Uterus (tissue), 4 donors: ENCODE results near the gene RBL2. TPM values are rescaled to one million over a fixed set of nuclear protein-coding genes. Genes with fewer than 3 reads are reported as not detected.
A peak's percentile ranks its signal among the peaks of the same experiment; 100 is the strongest.

Experiments used
- DNase-seq, 2 donors: peaks; one replicate each; pipeline ENCODE4 v3.0.0-alpha.2; 2019 to 2020
- H3K27ac ChIP-seq, 2 donors: fragments of 200-600 bp; sonication (generic); 1 replicate in 1 of 2; 2 replicates in 1 of 2; pipeline ENCODE4 v1.5.1; 2016 to 2018
- H3K27me3 ChIP-seq, 2 donors: fragments of 200-600 bp; sonication (generic); one replicate each; pipeline ENCODE4 v1.5.1; 2018 to 2019; ENCODE audit warnings: control low read depth in 1 of 2
- H3K36me3 ChIP-seq, 2 donors: fragments of 200-600 bp; sonication (generic); one replicate each; pipeline ENCODE4 v1.5.1; 2019; ENCODE audit warnings: control low read depth in 1 of 2
- H3K4me1 ChIP-seq, 2 donors: fragments of 200-600 bp; sonication (generic); one replicate each; pipeline ENCODE4 v1.5.1; 2018 to 2019; ENCODE audit warnings: control low read depth in 1 of 2
- H3K4me3 ChIP-seq, 2 donors: fragments of 200-600 bp; sonication (generic); 1 replicate in 1 of 2; 2 replicates in 1 of 2; pipeline ENCODE4 v1.5.1; 2018 to 2019; ENCODE audit warnings: mild to moderate bottlenecking in 1 of 2
- H3K9me3 ChIP-seq, 2 donors: fragments of 200-600 bp; sonication (generic); one replicate each; pipeline ENCODE4 v1.5.1; 2019; ENCODE audit warnings: control low read depth in 1 of 2
- CTCF ChIP-seq, 4 experiments: fragments of 200-600 bp in 2 of 4; fragments of 450-650 bp in 2 of 4; sonication (generic) in 2 of 4; IDR thresholded peaks; one replicate each; pipeline ENCODE4 v1.5.1; 2016 to 2019; ENCODE audit warnings: antibody characterized with exemption in 4 of 4, mild to moderate bottlenecking in 2 of 4, moderate library complexity in 1 of 4
- POLR2A ChIP-seq, 2 donors: fragments of 450-650 bp; IDR thresholded peaks; one replicate each; pipeline ENCODE4 v1.6.1; 2016; ENCODE audit warnings: antibody characterized with exemption in 2 of 2, mild to moderate bottlenecking in 1 of 2, moderate library complexity in 1 of 2
- intact Hi-C: fragments of 100-400 bp; cut with DNase I; formaldehyde crosslinking; loops from one replicate; pipeline ENCODE4 v1.15.1; 2023; ENCODE audit warnings: low total_unique reads
- total RNA-seq, 4 donors: library from RNA; depleted of rRNA in 3 of 4; stranded (reverse); fragments of >200 nt in 3 of 4; gene quantifications; one replicate each; pipeline versions ENCODE4 v1.1.0 to v1.2.4, GENCODE V29; 2014 to 2023
- donor health status: DM: yes; HTN: yes; CAD: no.

Gene RBL2
- total RNA-seq, 4 donors from 2014 or later: 91.2 to 162 (median 118) TPM

GRCh38 chr16:53515811-53516210, 81.5 kb downstream of the RBL2 start:
- no peak for TF ChIP-seq POLR2A (IDR thresholded peaks at IDR 0.05)
- no peak for TF ChIP-seq CTCF (IDR thresholded peaks at IDR 0.05)
- Histone ChIP-seq H3K27ac (peak overlapping the region in 1 of 2 donors; percentile 1), H3K4me3 (no peak overlapping the region), H3K36me3 (no peaks in the 10 kb centered on the region), H3K4me1 (no peaks in the 10 kb centered on the region), H3K9me3 (no peaks in the 10 kb centered on the region), H3K27me3 (no peaks in the 10 kb centered on the region)
- no peak for DNase-seq
- intact Hi-C loops: no loop called here

- Histone ChIP-seq H3K27me3 (no peaks in the 10 kb centered on the region), H3K27ac (peak overlapping the region; percentile 61 to 73), H3K4me3 (no peak overlapping the region), H3K36me3 (no peaks in the 10 kb centered on the region), H3K4me1 (no peaks in the 10 kb centered on the region), H3K9me3 (no peaks in the 10 kb centered on the region)
- intact Hi-C loops: no loop called here
- TF ChIP-seq CTCF (IDR thresholded peaks at IDR 0.05): no peak
- DNase-seq: no peak
These were observed 83.6 kb downstream of the RBL2 start for GRCh38 chr16:53517851-53518250.

GRCh38 chr16:53518550-53519416, 84.5 kb downstream of the RBL2 start:
- no peak overlapping the region for H3K4me3 ChIP-seq
- intact Hi-C loops: no loop called here
- H3K9me3 ChIP-seq: no peaks in the 10 kb centered on the region
- DNase-seq: peak in 1 of 2 donors; percentile 68
- no peaks in the 10 kb centered on the region for H3K4me1 ChIP-seq
- H3K27me3 ChIP-seq: no peaks in the 10 kb centered on the region
- peak in 1 of 2 donors; percentile 45 for TF ChIP-seq POLR2A (IDR thresholded peaks at IDR 0.05)
- TF ChIP-seq CTCF (IDR thresholded peaks at IDR 0.05): no peak
- H3K36me3 ChIP-seq: no peaks in the 10 kb centered on the region
- peak overlapping the region; percentile 65 to 73 for H3K27ac ChIP-seq

GRCh38 chr16:53519417-53520091, 85.3 kb downstream of the RBL2 start:
- no peak for DNase-seq
- Histone ChIP-seq H3K27ac (peak overlapping the region; percentile 65 to 73), H3K9me3 (no peaks in the 10 kb centered on the region), H3K36me3 (no peaks in the 10 kb centered on the region), H3K4me3 (no peak overlapping the region), H3K4me1 (no peaks in the 10 kb centered on the region), H3K27me3 (no peaks in the 10 kb centered on the region)
- TF ChIP-seq POLR2A (IDR thresholded peaks at IDR 0.05): no peak
- no peak for TF ChIP-seq CTCF (IDR thresholded peaks at IDR 0.05)
- intact Hi-C loops: no loop called here
